IMR-90 (cell line): ENCODE measurements around the gene MYO1A. TPM values are rescaled to one million over a fixed set of nuclear protein-coding genes. Genes with fewer than 3 reads are reported as not detected.
A peak's percentile ranks its signal among the peaks of the same experiment; 100 is the strongest.
"Not testable (repeated sequence)": the region's sequence is repeated elsewhere in the genome, so short reads cannot be mapped to it uniquely, and the experiment has no call there.

Source experiments
- ATAC-seq: fragments of 200-7000 bp; cut with Tn5 transposase; 2 replicates; pipeline ENCODE4 v1.9.1; 2020; ENCODE audit warnings: low read depth, mild to moderate bottlenecking, moderate library complexity
- BruUV-seq: library from RNA; stranded (reverse); fragments of 400-500 nt; replicated peaks from 2 replicates; lab custom pipeline; 2021; lab: Mats Ljungman, UMichigan
- CTCF ChIA-PET: fragments of 300-600 bp; formaldehyde crosslinking; extraction: SDS; loops from one replicate; lab custom pipeline; 2021; ENCODE audit warnings: antibody characterized with exemption; lab: Yijun Ruan, JAX
- POLR2A ChIA-PET: fragments of 300-600 bp; sonication (Branson Sonifier 250); formaldehyde crosslinking; loops from one replicate; lab custom pipeline; 2022; ENCODE audit warnings: antibody characterized with exemption; ENCODE audit not compliant: unreplicated experiment; lab: Charles Lee
- DNase-seq: peaks from one replicate; pipeline ENCODE4 v3.0.0; 2013
- H2AFZ ChIP-seq: replicated peaks from 2 replicates; pipeline ENCODE3; 2013; ENCODE audit warnings: low read length, mild to moderate bottlenecking; ENCODE audit not compliant: poor library complexity
- H2AK5ac ChIP-seq: 2 replicates; pipeline ENCODE4 v1.6.1; 2013; ENCODE audit warnings: low read depth, low read length, inconsistent platforms
- H2AK9ac ChIP-seq: replicated peaks from 2 replicates; pipeline ENCODE3; 2013; ENCODE audit warnings: mild to moderate bottlenecking, low read depth, low read length, moderate library complexity; ENCODE audit not compliant: poor library complexity
- H2BK120ac ChIP-seq: 2 replicates; pipeline ENCODE4 v1.6.1; 2013; ENCODE audit warnings: low read depth, low read length, inconsistent platforms
- H2BK15ac ChIP-seq: 3 replicates; pipeline ENCODE4 v1.6.1; 2013; ENCODE audit warnings: low read depth, low read length, inconsistent platforms
- H2BK20ac ChIP-seq: 2 replicates; pipeline ENCODE4 v1.6.1; 2013; ENCODE audit warnings: low read depth, mild to moderate bottlenecking, inconsistent platforms, low read length, moderate library complexity
- H2BK5ac ChIP-seq: 2 replicates; pipeline ENCODE4 v1.6.1; 2013; ENCODE audit warnings: mild to moderate bottlenecking, low read depth, low read length, inconsistent platforms; ENCODE audit not compliant: poor library complexity, severe bottlenecking
- H3K14ac ChIP-seq: replicated peaks from 2 replicates; pipeline ENCODE4 v1.6.1; 2013; ENCODE audit warnings: low read depth, low read length, inconsistent platforms
- H3K18ac ChIP-seq: 2 replicates; pipeline ENCODE4 v1.6.1; 2013; ENCODE audit warnings: low read depth, low read length, control low read depth
- H3K23ac ChIP-seq: 2 replicates; pipeline ENCODE4 v1.6.1; 2013; ENCODE audit warnings: low read depth, low read length, inconsistent platforms
- H3K27ac ChIP-seq: 2 replicates; pipeline ENCODE4 v1.5.1; 2013; ENCODE audit warnings: mild to moderate bottlenecking, control low read depth, low read length; ENCODE audit not compliant: insufficient read depth
- H3K27me3 ChIP-seq: 2 replicates; pipeline ENCODE4 v1.6.1; 2013; ENCODE audit warnings: low read length; ENCODE audit not compliant: control insufficient read depth, insufficient read depth
- H3K36me3 ChIP-seq: 2 replicates; pipeline ENCODE4 v1.6.1; 2013; ENCODE audit warnings: low read length, mixed read lengths; ENCODE audit not compliant: control insufficient read depth, insufficient read depth
- H3K4ac ChIP-seq: 2 replicates; pipeline ENCODE4 v1.6.1; 2013; ENCODE audit warnings: low read depth, low read length, inconsistent platforms
- H3K4me1 ChIP-seq: 2 replicates; pipeline ENCODE4 v1.6.1; 2013; ENCODE audit warnings: low read length, mixed read lengths; ENCODE audit not compliant: control insufficient read depth, insufficient read depth
- H3K4me2 ChIP-seq: 2 replicates; pipeline ENCODE4 v1.6.1; 2013; ENCODE audit warnings: low read depth, mild to moderate bottlenecking, control low read depth, low read length, moderate library complexity
- H3K4me3 ChIP-seq: 2 replicates; pipeline ENCODE4 v1.5.1; 2013; ENCODE audit warnings: low read depth, mild to moderate bottlenecking, control low read depth, low read length, moderate library complexity; ENCODE audit not compliant: insufficient read depth
- H3K56ac ChIP-seq: 2 replicates; pipeline ENCODE4 v1.6.1; 2013; ENCODE audit warnings: low read length, inconsistent platforms; ENCODE audit not compliant: insufficient read depth; ENCODE audit errors: extremely low read depth
- H3K79me1 ChIP-seq, 2 experiments: 2 replicates each; pipeline ENCODE4 v1.6.1; 2013; ENCODE audit warnings: low read length in 2 of 2, inconsistent platforms in 1 of 2, low read depth in 1 of 2
- H3K9ac ChIP-seq: 2 replicates; pipeline ENCODE4 v1.6.1; 2013; ENCODE audit warnings: low read depth, low read length, control low read depth
- H3K9me1 ChIP-seq: 2 replicates; pipeline ENCODE4 v1.6.1; 2013; ENCODE audit warnings: low read length, inconsistent platforms; ENCODE audit not compliant: insufficient read depth
- H3K9me3 ChIP-seq: 2 replicates; pipeline ENCODE4 v1.6.1; 2013; ENCODE audit warnings: low read length; ENCODE audit not compliant: control insufficient read depth, insufficient read depth
- H4K20me1 ChIP-seq: 2 replicates; pipeline ENCODE4 v1.6.1; 2013; ENCODE audit warnings: low read length, inconsistent platforms; ENCODE audit not compliant: insufficient read depth
- H4K5ac ChIP-seq: 2 replicates; pipeline ENCODE4 v1.6.1; 2013; ENCODE audit warnings: mild to moderate bottlenecking, low read depth, low read length, control low read depth
- H4K8ac ChIP-seq, 2 experiments: 2 replicates each; pipeline ENCODE4 v1.6.1; 2013; ENCODE audit warnings: low read depth in 2 of 2, low read length in 2 of 2, control low read depth in 1 of 2, inconsistent platforms in 1 of 2
- H4K91ac ChIP-seq: 2 replicates; pipeline ENCODE4 v1.6.1; 2013; ENCODE audit warnings: low read depth, low read length, inconsistent platforms; ENCODE audit not compliant: insufficient read depth
- MAZ ChIP-seq: IDR thresholded peaks from 2 replicates; pipeline ENCODE4 v1.6.1; 2012; ENCODE audit warnings: low read depth, mild to moderate bottlenecking, low read length, improper control_type of control experiment, moderate library complexity, borderline replicate concordance
- NFE2L2 ChIP-seq: fragments of 150-350 bp; IDR thresholded peaks from 2 replicates; pipeline ENCODE4 v1.6.1; 2016; ENCODE audit warnings: low read depth, mild to moderate bottlenecking, low read length
- USF2 ChIP-seq: fragments of 150-350 bp; IDR thresholded peaks from 2 replicates; pipeline ENCODE4 v1.6.1; 2017; ENCODE audit warnings: mild to moderate bottlenecking, antibody characterized with exemption, low read length, low read depth
- WGBS, 2 experiments: methylation state at CpG; one replicate each; pipeline versions ENCODE4 v1.1.5 to v1.1.7; 2013; ENCODE audit warnings: missing lambda C conversion rate in 2 of 2; ENCODE audit not compliant: insufficient read length in 1 of 2; ENCODE audit errors: extremely low coverage in 2 of 2; 5-methylcytosine and 5-hydroxymethylcytosine counted together
- dilution Hi-C: fragments of 300-500 bp; cut with HindIII; formaldehyde crosslinking; loops from one replicate; pipeline ENCODE4 v1.14.3; 2018; ENCODE audit warnings: low sequenced_read_pairs; ENCODE audit not compliant: unreplicated experiment
- in situ Hi-C: fragments of 300-500 bp; cut with MboI; formaldehyde crosslinking; loops from 3 replicates; pipeline ENCODE4 v1.14.3; 2019; ENCODE audit warnings: low sequenced_read_pairs, inconsistent platforms, mixed read lengths
- intact Hi-C: fragments of 100-400 bp; cut with micrococcal nuclease; formaldehyde crosslinking; loops from 2 replicates; pipeline ENCODE4 v1.10.0; 2022
- polyA plus RNA-seq, 3 experiments: library from polyadenylated mRNA; depleted of rRNA; stranded (reverse); fragments of >200 nt; gene quantifications; 2 replicates each; pipeline ENCODE4 v1.2.3, GENCODE V29; 2012; ENCODE audit warnings: low replicate concordance in 1 of 3
- total RNA-seq: library from RNA; depleted of rRNA; stranded (reverse); fragments of >200 nt; gene quantifications from 2 replicates; pipeline ENCODE4 v1.2.3, GENCODE V29; 2012

Gene MYO1A
- total and polyA plus RNA-seq, 2 of the 4 experiments (the other 2 are of a cell fraction), result under 0.01 TPM; not detected in 1

GRCh38 chr12:57018906-57019305 lies 31.0 kb downstream of the MYO1A start (continued):
- TF ChIP-seq USF2 (no peak), MAZ (no peak), NFE2L2 (no peak)

- H3K27ac ChIP-seq, H3K18ac ChIP-seq, H4K5ac ChIP-seq, H3K4me3 ChIP-seq, intact Hi-C loops, dilution Hi-C loops, H2BK5ac ChIP-seq, H3K4ac ChIP-seq, H2BK20ac ChIP-seq, H3K23ac ChIP-seq, H4K91ac ChIP-seq, H2BK15ac ChIP-seq, BruUV-seq, H3K9ac ChIP-seq, H2AK9ac ChIP-seq, H2AFZ ChIP-seq, H3K36me3 ChIP-seq, H4K8ac ChIP-seq, H4K20me1 ChIP-seq, H3K79me1 ChIP-seq, H3K56ac ChIP-seq, H2AK5ac ChIP-seq, H3K9me1 ChIP-seq, H3K4me1 ChIP-seq, H3K4me2 ChIP-seq, H3K14ac ChIP-seq, H3K9me3 ChIP-seq, H2BK120ac ChIP-seq: not testable (repeated sequence)
- ChIA-PET CTCF (interaction anchor here (0.9 kb wide), 1 partner anchor 10 kb away, joined by 3 read pairs; no protein-coding TSS in a partner anchor), POLR2A (interaction anchor here (0.5 to 0.6 kb wide), 2 partner anchors 73 to 130 kb away, joined by 4 to 7 read pairs; no protein-coding TSS in a partner anchor)
- H3K27me3 ChIP-seq, result peaks cover 30% of the 10 kb centered on the region
- DNase-seq, result peak; percentile 66
- WGBS, 2 experiments, result 100% methylated on average over 1 of the region's 5 CpGs; no CpG with 5 or more reads in 1 of the 2 experiments
- in situ Hi-C loops, result loop anchor here (5.0 kb wide), 1 partner anchor 34 kb away; the partner anchor contains the start of gene MYO1A
- 0 out of 2 replicates have a peak, but pooled peaks have one; percentile 43 for ATAC-seq
Observed at GRCh38 chr12:57018353-57018752, 31.6 kb downstream of the MYO1A start.
